HG03175 (cell line): ENCODE measurements around the gene SCYL3.
"Not testable (repeated sequence)": the region's sequence is repeated elsewhere in the genome, so short reads cannot be mapped to it uniquely, and the experiment has no call there.

Experiments used
- ATAC-seq: cut with Tn5 transposase; IDR thresholded peaks from one replicate; pipeline ENCODE4 v1.9.1; 2021; ENCODE audit warnings: mild to moderate bottlenecking, moderate library complexity; ENCODE audit not compliant: unreplicated experiment

Gene SCYL3

GRCh38 chr1:169873582-169874199 lies 20.0 kb downstream of the SCYL3 start:
- ATAC-seq, result no peak

DNA sequence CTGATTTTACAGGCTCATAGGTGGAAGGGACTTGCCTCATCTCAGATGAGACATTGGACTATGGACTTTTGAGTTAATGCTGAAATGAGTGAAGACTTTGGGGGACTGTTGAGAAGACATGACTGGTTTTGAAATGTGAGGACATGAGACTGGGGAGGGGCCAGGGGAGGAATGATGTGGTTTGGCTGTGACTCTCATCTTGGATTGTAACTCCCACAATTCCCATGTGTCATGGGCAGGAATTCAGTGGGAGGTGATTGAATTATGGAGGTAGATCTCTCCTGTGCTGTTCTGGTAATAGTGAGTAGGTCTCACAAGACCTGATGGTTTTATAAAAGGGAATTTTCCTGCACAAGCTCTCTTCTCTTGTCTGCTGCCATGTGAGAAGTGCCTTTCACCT lies 20.8 kb downstream of the SCYL3 start:
- no peak for ATAC-seq

GRCh38 chr1:169871988-169872387 lies 21.7 kb downstream of the SCYL3 start:
- ATAC-seq, result not testable (repeated sequence)

DNA sequence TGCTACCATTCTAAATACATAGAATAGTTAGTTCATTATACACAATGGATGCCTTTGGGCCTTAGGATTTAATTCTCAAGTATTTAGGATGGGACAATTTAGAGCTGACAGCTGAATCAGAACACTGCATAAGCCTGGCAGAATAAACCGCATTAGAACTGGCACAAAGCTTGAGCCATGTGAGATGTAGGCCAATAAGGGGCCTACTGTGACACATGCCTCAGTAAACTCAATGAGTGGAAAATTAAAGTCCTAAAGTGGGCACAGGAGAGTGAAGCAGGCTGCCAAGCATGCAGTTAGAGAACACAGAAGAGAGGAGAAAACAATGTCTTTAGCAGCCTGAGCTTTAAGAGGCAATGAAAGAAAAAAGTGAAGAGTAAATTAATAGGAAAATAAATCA lies 24.3 kb downstream of the SCYL3 start:
- no peak for ATAC-seq

- no peak for ATAC-seq
These were observed 24.7 kb downstream of the SCYL3 start for GRCh38 chr1:169868978-169869377.

DNA sequence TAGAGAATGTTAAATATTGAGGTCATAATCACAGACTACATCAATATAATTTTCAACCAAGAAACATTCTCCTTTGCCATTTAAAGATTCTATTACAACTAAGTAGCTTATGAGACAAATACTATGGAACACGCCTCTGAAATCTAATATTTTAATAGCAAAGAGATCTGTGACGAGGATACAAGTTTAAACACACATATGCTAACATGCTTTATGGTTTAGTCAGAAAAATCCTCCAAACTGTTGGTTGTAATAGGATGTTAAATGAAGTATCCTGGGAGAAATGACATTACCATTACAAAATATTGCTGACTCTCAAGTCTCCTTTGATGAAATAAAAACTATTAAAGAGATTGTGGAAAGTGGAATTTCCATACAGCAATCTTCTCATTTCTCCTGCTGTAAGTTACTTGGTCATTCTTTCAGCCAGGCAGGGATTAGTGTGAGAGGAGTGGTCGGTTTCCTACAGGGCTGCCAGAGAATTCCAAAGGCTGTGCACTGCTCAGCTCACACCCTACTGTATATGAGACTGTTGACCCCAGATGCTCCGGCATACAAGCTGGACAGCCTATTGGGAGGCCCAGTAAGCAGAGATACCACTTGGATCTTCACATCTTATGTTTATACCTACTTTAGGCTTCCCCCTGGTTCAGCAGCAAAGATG lies 26.6 kb downstream of the SCYL3 start:
- no peak for ATAC-seq

DNA sequence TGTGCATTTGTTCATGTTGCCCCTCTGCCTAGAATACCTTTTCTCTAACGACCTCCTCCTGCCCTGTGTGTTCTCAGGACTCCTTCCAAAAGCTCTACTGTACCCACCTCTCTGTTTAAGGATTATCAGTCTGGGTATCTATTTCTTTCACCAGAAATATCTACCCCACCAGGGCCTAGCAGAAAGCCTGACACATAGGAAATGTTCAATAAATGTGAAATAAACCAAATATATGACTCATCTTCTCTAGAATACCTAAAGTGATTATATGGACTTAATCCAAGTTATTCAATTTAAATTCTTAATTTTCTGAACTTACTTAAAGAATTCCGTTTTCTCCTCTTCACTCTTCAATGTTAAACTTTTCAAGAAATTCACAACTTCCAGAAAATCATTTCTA lies 27.1 kb downstream of the SCYL3 start:
- no peak for ATAC-seq

- not testable (repeated sequence) for ATAC-seq
These were observed 29.2 kb downstream of the SCYL3 start for GRCh38 chr1:169864531-169864930.

- no peak for ATAC-seq
These were observed 32.9 kb downstream of the SCYL3 start for GRCh38 chr1:169860750-169861149.

GRCh38 chr1:169860187-169860586 lies 33.5 kb downstream of the SCYL3 start:
- ATAC-seq, result no peak

DNA sequence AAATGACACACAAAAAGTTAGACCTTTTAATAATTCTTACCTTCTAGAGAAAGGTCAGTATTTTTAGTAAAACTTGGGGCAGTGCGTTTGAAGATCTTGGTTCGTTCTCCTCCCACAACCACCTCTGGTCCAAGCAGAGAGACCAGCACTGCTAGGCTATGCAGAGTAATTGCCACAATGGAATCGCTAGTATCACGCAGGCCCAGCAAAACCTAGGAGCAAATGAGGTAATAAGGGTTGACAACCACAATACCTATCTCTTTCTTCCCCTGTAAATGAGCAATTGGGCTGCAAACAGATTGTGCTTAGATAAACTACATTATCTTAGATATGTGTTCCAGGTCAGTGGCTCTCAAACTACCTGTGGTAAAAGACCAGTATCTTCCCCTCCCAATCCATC lies 34.7 kb downstream of the SCYL3 start:
- ATAC-seq, result no peak

- no peak for ATAC-seq
These were observed 35.2 kb downstream of the SCYL3 start for GRCh38 chr1:169858467-169858866.

GRCh38 chr1:169853341-169853740 lies 40.4 kb downstream of the SCYL3 start:
- no peak for ATAC-seq

DNA sequence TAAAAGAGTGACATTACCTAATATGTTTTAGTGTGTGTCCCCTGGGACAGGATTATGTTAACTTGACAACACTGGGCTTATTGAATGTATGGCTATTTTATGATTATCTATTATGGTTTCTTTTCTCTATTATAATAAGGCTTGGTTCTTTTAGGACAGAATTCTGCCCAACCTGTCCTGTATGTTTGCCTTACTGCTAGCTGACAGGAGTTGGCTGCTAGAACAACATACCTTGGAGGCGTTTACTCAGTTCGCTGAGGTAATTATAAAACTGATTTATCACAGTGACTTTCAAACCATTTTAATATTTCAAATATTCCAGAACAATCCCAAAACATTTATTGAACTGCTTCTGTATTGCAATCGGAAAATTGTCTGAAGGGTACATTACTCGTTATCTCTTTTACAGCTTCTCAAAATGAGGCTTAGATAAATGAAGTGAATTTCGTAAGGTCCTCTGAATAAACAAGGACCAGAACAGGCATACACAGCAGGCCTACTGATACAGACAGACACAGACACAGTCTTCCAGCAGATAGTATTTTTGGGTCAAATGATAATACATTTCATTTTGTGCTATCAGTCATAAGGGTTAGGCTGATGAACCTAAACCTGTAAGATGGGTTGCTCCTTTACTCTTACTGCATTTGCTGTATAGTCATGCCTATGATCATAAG lies 44.2 kb downstream of the SCYL3 start:
- ATAC-seq, result no peak

DNA sequence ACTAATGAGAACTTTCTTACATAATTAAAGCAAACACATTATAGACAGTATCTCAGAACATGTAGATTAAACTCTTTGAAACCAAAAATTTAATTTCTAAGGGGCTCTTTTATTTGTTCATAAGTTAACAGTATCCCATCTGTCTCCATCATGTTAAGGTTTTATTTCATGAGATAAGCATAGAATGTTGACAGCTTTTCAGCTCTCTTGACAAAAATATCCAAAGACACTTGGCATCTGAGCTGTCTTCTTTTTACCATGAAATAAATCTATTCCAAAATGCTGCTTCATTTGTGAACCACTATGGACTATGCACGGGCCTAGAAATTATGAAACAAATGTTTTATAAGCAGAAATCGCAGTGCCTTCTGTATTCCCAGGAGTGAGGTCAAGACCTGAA lies 45.2 kb downstream of the SCYL3 start:
- no peak for ATAC-seq

- no peak for ATAC-seq
These were observed 48.6 kb downstream of the SCYL3 start for GRCh38 chr1:169844941-169845608.

- ATAC-seq, result no peak
These were observed 54.8 kb downstream of the SCYL3 start for GRCh38 chr1:169838942-169839341.

DNA sequence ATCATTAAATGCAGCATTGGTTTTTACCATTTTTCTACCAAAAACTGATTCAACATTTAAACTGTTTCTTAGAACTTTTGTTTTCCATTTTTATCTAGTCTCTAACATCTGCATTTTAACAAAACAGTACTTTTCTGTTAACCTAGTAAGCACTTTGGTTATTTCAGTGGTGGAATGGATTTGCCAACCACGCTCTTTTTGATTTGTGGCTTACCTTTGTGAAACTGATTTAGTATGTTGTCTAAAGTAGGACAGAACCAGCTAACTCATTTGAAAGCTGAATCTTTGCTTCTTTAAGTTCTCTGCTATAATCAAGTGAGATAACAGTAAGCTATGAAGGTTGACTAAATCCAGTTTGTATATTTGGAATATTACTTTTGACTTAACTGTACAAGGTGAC lies 57.5 kb downstream of the SCYL3 start:
- no peak for ATAC-seq

DNA sequence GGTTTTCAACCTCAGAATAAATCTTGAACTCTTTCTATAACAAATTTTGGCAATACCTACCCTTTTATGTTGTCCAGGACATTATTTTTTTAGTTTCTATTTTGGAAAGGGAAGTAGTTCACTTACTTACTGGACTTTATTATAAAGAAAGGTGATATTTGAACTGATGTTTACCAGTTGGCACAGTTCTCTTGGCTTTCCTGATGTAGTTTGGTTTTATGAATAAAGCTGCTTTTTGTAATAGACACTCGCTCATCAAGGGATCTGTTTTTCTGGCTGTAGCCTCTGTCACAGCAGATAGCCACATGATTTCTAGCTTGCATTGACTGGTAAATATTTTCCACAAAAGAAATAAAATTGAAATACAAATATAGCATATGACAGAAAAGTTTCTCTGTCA lies 58.0 kb downstream of the SCYL3 start:
- ATAC-seq, result no peak

DNA sequence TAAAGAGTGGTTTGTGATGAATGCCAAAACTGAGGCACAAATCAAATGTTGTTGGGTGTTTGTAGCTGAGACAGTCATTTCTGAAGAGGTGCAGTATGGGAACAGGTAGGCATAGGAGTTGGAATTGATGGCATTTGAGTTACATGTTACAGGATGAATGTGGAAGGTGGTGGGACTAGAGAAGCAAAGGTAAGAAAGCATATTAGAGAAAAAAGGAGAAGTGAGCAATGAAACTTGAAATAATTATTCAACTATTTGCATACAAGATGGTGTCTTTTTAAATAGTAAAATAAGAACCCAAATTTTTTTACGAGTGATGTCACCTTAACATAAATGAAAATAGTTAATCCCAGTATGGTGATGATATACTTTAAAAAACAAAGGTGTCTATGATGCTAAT lies 58.8 kb downstream of the SCYL3 start:
- ATAC-seq, result no peak

- no peak for ATAC-seq
These were observed 60.4 kb downstream of the SCYL3 start for GRCh38 chr1:169833179-169833901.
